ENCODE measurements around the gene DBNDD1.

The DBNDD1 gene

DNA sequence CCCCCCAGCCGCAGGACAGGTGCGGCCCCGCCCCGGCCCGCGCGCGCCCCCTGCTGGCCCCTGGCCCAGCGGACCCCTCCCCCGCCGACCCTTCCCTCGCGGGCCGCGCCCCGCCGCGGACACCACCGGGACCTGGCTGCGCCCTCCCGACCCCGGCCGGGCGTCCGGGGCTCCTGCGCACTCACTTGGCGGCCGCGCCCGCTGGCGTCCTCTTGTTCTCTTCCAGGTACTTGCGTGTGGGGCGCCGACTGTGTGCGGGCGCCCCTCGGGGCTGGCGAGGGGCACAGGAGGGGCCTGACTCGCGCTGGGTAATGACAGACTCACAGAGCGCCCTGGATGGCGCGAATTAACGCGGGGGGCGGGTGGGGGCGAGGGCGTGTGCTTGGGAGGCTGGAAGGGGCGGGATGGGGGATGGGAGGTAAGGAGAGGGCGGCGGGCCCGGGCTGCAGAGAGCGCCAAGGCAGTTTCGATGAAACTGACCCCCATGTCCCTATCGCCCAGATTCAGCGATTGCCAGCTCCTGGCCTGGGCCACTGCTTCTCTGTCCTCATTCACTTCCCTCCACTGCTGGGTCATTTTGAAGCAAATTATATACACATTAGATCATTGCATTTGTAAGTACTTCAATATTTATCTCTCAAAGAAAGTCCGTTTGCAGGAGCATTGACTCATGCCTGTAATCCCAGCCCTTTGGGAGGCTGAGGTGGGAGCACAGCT lies 445 bp upstream of the DBNDD1 start (continued):
- TF ChIP-seq, protein P1, sequence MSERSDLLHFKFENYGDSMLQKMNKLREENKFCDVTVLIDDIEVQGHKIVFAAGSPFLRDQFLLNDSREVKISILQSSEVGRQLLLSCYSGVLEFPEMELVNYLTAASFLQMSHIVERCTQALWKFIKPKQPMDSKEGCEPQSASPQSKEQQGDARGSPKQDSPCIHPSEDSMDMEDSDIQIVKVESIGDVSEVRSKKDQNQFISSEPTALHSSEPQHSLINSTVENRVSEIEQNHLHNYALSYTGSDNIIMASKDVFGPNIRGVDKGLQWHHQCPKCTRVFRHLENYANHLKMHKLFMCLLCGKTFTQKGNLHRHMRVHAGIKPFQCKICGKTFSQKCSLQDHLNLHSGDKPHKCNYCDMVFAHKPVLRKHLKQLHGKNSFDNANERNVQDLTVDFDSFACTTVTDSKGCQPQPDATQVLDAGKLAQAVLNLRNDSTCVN (tag by site-specific recombination; optimal IDR thresholded peaks at IDR 0.05), result peak; percentile 20
- TF ChIP-seq, protein P2, sequence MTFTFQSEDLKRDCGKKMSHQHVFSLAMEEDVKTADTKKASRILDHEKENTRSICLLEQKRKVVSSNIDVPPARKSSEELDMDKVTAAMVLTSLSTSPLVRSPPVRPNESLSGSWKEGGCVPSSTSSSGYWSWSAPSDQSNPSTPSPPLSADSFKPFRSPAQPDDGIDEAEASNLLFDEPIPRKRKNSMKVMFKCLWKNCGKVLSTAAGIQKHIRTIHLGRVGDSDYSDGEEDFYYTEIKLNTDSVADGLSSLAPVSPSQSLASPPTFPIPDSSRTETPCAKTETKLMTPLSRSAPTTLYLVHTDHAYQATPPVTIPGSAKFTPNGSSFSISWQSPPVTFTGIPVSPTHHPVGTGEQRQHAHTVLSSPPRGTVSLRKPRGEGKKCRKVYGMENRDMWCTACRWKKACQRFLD (tag by site-specific recombination; IDR thresholded peaks at IDR 0.05), result no peak
- TF ChIP-seq ZNF544 (tag by site-specific recombination; IDR thresholded peaks at IDR 0.05) (no peak), MZF1 (tag by site-specific recombination; IDR thresholded peaks at IDR 0.05; ENCODE audit: borderline replicate concordance) (no peak), ZNF354C (tag by site-specific recombination; IDR thresholded peaks at IDR 0.05; ENCODE audit: borderline replicate concordance, low read depth) (no peak), ZBTB21 (tag by site-specific recombination; IDR thresholded peaks at IDR 0.05) (no peak), ZFP3 (tag by site-specific recombination; IDR thresholded peaks at IDR 0.05; ENCODE audit: low read depth) (no peak), GLIS1 (tag by site-specific recombination; IDR thresholded peaks at IDR 0.05) (no peak), ZNF776 (tag by site-specific recombination; IDR thresholded peaks at IDR 0.05; ENCODE audit: borderline replicate concordance) (no peak), ZNF302 (tag by site-specific recombination; IDR thresholded peaks at IDR 0.05; ENCODE audit: low read depth) (no peak), ZNF433 (tag by site-specific recombination; IDR thresholded peaks at IDR 0.05; ENCODE audit: low read depth) (no peak), ZNF132 (tag by site-specific recombination; IDR thresholded peaks at IDR 0.05; ENCODE audit: borderline replicate concordance) (no peak), ZNF510 (tag by site-specific recombination; IDR thresholded peaks at IDR 0.05; ENCODE audit: insufficient replicate concordance) (no peak), WT1 (tag by site-specific recombination; IDR thresholded peaks at IDR 0.05) (no peak), ZNF791 (tag by site-specific recombination; IDR thresholded peaks at IDR 0.05) (no peak)
- TF ChIP-seq, protein P3, sequence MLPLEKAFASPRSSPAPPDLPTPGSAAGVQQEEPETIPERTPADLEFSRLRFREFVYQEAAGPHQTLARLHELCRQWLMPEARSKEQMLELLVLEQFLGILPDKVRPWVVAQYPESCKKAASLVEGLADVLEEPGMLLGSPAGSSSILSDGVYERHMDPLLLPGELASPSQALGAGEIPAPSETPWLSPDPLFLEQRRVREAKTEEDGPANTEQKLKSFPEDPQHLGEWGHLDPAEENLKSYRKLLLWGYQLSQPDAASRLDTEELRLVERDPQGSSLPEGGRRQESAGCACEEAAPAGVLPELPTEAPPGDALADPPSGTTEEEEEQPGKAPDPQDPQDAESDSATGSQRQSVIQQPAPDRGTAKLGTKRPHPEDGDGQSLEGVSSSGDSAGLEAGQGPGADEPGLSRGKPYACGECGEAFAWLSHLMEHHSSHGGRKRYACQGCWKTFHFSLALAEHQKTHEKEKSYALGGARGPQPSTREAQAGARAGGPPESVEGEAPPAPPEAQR (tag by site-specific recombination; IDR thresholded peaks at IDR 0.05), result no peak
- TF ChIP-seq, protein P4, sequence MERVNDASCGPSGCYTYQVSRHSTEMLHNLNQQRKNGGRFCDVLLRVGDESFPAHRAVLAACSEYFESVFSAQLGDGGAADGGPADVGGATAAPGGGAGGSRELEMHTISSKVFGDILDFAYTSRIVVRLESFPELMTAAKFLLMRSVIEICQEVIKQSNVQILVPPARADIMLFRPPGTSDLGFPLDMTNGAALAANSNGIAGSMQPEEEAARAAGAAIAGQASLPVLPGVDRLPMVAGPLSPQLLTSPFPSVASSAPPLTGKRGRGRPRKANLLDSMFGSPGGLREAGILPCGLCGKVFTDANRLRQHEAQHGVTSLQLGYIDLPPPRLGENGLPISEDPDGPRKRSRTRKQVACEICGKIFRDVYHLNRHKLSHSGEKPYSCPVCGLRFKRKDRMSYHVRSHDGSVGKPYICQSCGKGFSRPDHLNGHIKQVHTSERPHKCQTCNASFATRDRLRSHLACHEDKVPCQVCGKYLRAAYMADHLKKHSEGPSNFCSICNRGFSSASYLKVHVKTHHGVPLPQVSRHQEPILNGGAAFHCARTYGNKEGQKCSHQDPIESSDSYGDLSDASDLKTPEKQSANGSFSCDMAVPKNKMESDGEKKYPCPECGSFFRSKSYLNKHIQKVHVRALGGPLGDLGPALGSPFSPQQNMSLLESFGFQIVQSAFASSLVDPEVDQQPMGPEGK (tag by site-specific recombination; IDR thresholded peaks at IDR 0.05), result peak; percentile 78
- TF ChIP-seq, protein P5, sequence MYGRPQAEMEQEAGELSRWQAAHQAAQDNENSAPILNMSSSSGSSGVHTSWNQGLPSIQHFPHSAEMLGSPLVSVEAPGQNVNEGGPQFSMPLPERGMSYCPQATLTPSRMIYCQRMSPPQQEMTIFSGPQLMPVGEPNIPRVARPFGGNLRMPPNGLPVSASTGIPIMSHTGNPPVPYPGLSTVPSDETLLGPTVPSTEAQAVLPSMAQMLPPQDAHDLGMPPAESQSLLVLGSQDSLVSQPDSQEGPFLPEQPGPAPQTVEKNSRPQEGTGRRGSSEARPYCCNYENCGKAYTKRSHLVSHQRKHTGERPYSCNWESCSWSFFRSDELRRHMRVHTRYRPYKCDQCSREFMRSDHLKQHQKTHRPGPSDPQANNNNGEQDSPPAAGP (tag by site-specific recombination; IDR thresholded peaks at IDR 0.05), result peak; percentile 74
- TF ChIP-seq, protein P6, sequence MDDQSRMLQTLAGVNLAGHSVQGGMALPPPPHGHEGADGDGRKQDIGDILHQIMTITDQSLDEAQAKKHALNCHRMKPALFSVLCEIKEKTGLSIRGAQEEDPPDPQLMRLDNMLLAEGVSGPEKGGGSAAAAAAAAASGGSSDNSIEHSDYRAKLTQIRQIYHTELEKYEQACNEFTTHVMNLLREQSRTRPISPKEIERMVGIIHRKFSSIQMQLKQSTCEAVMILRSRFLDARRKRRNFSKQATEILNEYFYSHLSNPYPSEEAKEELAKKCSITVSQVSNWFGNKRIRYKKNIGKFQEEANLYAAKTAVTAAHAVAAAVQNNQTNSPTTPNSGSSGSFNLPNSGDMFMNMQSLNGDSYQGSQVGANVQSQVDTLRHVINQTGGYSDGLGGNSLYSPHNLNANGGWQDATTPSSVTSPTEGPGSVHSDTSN (CRISPR knock-in tag; IDR thresholded peaks at IDR 0.05), result no peak
- TF ChIP-seq, protein P7, sequence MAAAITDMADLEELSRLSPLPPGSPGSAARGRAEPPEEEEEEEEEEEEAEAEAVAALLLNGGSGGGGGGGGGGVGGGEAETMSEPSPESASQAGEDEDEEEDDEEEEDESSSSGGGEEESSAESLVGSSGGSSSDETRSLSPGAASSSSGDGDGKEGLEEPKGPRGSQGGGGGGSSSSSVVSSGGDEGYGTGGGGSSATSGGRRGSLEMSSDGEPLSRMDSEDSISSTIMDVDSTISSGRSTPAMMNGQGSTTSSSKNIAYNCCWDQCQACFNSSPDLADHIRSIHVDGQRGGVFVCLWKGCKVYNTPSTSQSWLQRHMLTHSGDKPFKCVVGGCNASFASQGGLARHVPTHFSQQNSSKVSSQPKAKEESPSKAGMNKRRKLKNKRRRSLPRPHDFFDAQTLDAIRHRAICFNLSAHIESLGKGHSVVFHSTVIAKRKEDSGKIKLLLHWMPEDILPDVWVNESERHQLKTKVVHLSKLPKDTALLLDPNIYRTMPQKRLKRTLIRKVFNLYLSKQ (tag by site-specific recombination; IDR thresholded peaks at IDR 0.05; ENCODE audit: borderline replicate concordance), result no peak
- TF ChIP-seq, protein P8, sequence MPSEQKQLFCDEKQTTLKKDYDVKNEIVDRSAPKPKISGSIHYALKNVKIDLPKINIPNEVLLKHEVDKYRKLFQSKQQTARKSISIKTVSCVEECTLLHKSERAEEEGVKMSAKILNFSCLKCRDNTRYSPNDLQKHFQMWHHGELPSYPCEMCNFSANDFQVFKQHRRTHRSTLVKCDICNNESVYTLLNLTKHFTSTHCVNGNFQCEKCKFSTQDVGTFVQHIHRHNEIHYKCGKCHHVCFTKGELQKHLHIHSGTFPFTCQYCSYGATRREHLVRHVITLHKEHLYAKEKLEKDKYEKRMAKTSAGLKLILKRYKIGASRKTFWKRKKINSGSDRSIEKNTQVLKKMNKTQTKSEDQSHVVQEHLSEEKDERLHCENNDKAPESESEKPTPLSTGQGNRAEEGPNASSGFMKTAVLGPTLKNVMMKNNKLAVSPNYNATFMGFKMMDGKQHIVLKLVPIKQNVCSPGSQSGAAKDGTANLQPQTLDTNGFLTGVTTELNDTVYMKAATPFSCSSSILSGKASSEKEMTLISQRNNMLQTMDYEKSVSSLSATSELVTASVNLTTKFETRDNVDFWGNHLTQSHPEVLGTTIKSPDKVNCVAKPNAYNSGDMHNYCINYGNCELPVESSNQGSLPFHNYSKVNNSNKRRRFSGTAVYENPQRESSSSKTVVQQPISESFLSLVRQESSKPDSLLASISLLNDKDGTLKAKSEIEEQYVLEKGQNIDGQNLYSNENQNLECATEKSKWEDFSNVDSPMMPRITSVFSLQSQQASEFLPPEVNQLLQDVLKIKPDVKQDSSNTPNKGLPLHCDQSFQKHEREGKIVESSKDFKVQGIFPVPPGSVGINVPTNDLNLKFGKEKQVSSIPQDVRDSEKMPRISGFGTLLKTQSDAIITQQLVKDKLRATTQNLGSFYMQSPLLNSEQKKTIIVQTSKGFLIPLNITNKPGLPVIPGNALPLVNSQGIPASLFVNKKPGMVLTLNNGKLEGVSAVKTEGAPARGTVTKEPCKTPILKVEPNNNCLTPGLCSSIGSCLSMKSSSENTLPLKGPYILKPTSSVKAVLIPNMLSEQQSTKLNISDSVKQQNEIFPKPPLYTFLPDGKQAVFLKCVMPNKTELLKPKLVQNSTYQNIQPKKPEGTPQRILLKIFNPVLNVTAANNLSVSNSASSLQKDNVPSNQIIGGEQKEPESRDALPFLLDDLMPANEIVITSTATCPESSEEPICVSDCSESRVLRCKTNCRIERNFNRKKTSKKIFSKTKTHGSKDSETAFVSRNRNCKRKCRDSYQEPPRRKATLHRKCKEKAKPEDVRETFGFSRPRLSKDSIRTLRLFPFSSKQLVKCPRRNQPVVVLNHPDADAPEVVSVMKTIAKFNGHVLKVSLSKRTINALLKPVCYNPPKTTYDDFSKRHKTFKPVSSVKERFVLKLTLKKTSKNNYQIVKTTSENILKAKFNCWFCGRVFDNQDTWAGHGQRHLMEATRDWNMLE (tag by site-specific recombination; conservative IDR thresholded peaks at IDR 0.05; ENCODE audit: low read depth), result no peak

Data from HEK293 (cell line).